ENCODE results near the gene ZNF653. TPM values are rescaled to one million over a fixed set of nuclear protein-coding genes. Genes with fewer than 3 reads are reported as not detected.

ZNF653 gene
- total and polyA plus RNA-seq, 9 of the 15 experiments (the other 6 are each of a cell fraction or from before 2014, with no cell fraction given): 1.6 to 8.0 (median 4.2) TPM; not detected in 2

- TF ChIP-seq ZBTB7A (IDR thresholded peaks at IDR 0.05; ENCODE audit: borderline replicate concordance, control insufficient read depth, low read depth, low read length): peak; percentile 67; the same call in 1 of the 2 replicates
- TF ChIP-seq RBFOX2 (IDR thresholded peaks at IDR 0.05; ENCODE audit: low read depth, low read length): peak; percentile 46
- TF ChIP-seq ZNF766 (CRISPR knock-in tag; conservative IDR thresholded peaks at IDR 0.05): 0 out of 2 replicates have a peak, but pooled peaks have one; percentile 19
- peak; percentile 79 for TF ChIP-seq NCOA6 (IDR thresholded peaks at IDR 0.05)
- no peak for TF ChIP-seq ZEB2 (IDR thresholded peaks at IDR 0.05)
- no peak for TF ChIP-seq STAT5B (CRISPR knock-in tag; IDR thresholded peaks at IDR 0.05)
- TF ChIP-seq JUND (IDR thresholded peaks at IDR 0.05; ENCODE audit: borderline replicate concordance, low read depth, low read length): no peak
- no peak for TF ChIP-seq JUND (tag; IDR thresholded peaks at IDR 0.05; ENCODE audit: borderline replicate concordance, low read depth, low read length)
- no peak for TF ChIP-seq BCLAF1 (IDR thresholded peaks at IDR 0.05; ENCODE audit: borderline replicate concordance in 1 of 2, control insufficient read depth in 1 of 2, low read depth in 2 of 2, low read length in 1 of 2)
- 0 out of 2 replicates have a peak, but pooled peaks have one; percentile 38 for TF ChIP-seq PRMT5 (CRISPR knock-in tag; IDR thresholded peaks at IDR 0.05)
- TF ChIP-seq ILF3 (IDR thresholded peaks at IDR 0.05; ENCODE audit: borderline replicate concordance): no peak
- TF ChIP-seq SMARCA4 (IDR thresholded peaks at IDR 0.05): no peak
- TF ChIP-seq NCOA1 (IDR thresholded peaks at IDR 0.05; ENCODE audit: low read depth): peak; percentile 21; the same call in 1 of the 2 replicates
- TF ChIP-seq, protein P1, sequence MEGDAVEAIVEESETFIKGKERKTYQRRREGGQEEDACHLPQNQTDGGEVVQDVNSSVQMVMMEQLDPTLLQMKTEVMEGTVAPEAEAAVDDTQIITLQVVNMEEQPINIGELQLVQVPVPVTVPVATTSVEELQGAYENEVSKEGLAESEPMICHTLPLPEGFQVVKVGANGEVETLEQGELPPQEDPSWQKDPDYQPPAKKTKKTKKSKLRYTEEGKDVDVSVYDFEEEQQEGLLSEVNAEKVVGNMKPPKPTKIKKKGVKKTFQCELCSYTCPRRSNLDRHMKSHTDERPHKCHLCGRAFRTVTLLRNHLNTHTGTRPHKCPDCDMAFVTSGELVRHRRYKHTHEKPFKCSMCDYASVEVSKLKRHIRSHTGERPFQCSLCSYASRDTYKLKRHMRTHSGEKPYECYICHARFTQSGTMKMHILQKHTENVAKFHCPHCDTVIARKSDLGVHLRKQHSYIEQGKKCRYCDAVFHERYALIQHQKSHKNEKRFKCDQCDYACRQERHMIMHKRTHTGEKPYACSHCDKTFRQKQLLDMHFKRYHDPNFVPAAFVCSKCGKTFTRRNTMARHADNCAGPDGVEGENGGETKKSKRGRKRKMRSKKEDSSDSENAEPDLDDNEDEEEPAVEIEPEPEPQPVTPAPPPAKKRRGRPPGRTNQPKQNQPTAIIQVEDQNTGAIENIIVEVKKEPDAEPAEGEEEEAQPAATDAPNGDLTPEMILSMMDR (IDR thresholded peaks at IDR 0.05 in 2 of 3, conservative IDR thresholded peaks at IDR 0.05 in 1 of 3; ENCODE audit: insufficient read depth in 2 of 3, low read depth in 1 of 3, low read length in 3 of 3): peak in 1 of 3 experiments; percentile 16; a peak in 1 of 6 replicates
- TF ChIP-seq, protein P2, sequence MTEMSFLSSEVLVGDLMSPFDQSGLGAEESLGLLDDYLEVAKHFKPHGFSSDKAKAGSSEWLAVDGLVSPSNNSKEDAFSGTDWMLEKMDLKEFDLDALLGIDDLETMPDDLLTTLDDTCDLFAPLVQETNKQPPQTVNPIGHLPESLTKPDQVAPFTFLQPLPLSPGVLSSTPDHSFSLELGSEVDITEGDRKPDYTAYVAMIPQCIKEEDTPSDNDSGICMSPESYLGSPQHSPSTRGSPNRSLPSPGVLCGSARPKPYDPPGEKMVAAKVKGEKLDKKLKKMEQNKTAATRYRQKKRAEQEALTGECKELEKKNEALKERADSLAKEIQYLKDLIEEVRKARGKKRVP (CRISPR knock-in tag; IDR thresholded peaks at IDR 0.05): no peak
- TF ChIP-seq TEAD2 (tag; IDR thresholded peaks at IDR 0.05): no peak
- no peak for TF ChIP-seq ZNF639 (CRISPR knock-in tag; conservative IDR thresholded peaks at IDR 0.05 in 1 of 2, IDR thresholded peaks at IDR 0.05 in 1 of 2)
- no peak for TF ChIP-seq ELK3 (CRISPR knock-in tag; IDR thresholded peaks at IDR 0.05)
Measured at GRCh38 chr19:11481534-11482383, 23.9 kb downstream of the ZNF653 start (continued).

Measured in K562 (cell line).